ENCODE measurements around the gene TPTE. TPM values are rescaled to one million over a fixed set of nuclear protein-coding genes. Genes with fewer than 3 reads are reported as not detected.
"Not testable (repeated sequence)": the region's sequence is repeated elsewhere in the genome, so short reads cannot be mapped to it uniquely, and the experiment has no call there.

TPTE gene
- total and polyA plus RNA-seq, 2 donors (not counting 3 experiments of a cell fraction or from before 2014, with no cell fraction given) = not detected

GRCh38 chr21:10607074-10607473 is 85.7 kb downstream of the TPTE start:
- H3K9ac ChIP-seq (replicated peaks; ENCODE audit: extremely low read depth, insufficient read depth, low read length); H3K27ac ChIP-seq (ENCODE audit: insufficient read depth, low read depth, low read length); H3K9me1 ChIP-seq (replicated peaks; ENCODE audit: control insufficient read depth, extremely low read depth, insufficient read depth, low read length); H3K79me2 ChIP-seq (ENCODE audit: control insufficient read depth, insufficient read depth, low read length); H4K20me1 ChIP-seq (replicated peaks; ENCODE audit: control insufficient read depth, extremely low read depth, insufficient read depth, low read length); H3K4me2 ChIP-seq (ENCODE audit: insufficient read depth, low read length); H3K27me3 ChIP-seq (ENCODE audit: control insufficient read depth in 2 of 2, insufficient read depth in 2 of 2, low read length in 2 of 2); POLR2A ChIA-PET; H3K4me3 ChIP-seq (replicated peaks in 1 of 3; ENCODE audit: insufficient read depth in 1 of 3, low read depth in 1 of 3, low read length in 3 of 3); FAIRE-seq; BruUV-seq (replicated peaks); H2AFZ ChIP-seq (ENCODE audit: low read depth, low read length); H3K4me1 ChIP-seq (ENCODE audit: control insufficient read depth, extremely low read depth, insufficient read depth, low read length); intact Hi-C loops (cut with micrococcal nuclease); H3K36me3 ChIP-seq (ENCODE audit: control insufficient read depth in 2 of 2, extremely low read depth in 1 of 2, insufficient read depth in 2 of 2, low read length in 2 of 2); DNase-seq (ENCODE audit: low read depth, low spot score); CTCF ChIA-PET; dilution Hi-C loops (cut with MboI; ENCODE audit: extremely low pct_ligation_motif_present, low sequenced_read_pairs): not testable (repeated sequence)
- H3K9me3 ChIP-seq (replicated peaks; ENCODE audit: control insufficient read depth, insufficient read depth, low read length) = peaks cover 16% of the 10 kb centered on the region

- H3K9me1 ChIP-seq (replicated peaks; ENCODE audit: control insufficient read depth, extremely low read depth, insufficient read depth, low read length) = not testable (repeated sequence)
Observed at GRCh38 chr21:10614285-10614684, 92.9 kb downstream of the TPTE start.

GRCh38 chr21:10616061-10616460 is 94.7 kb downstream of the TPTE start:
- H2AFZ ChIP-seq (ENCODE audit: low read depth, low read length); H4K20me1 ChIP-seq (replicated peaks; ENCODE audit: control insufficient read depth, extremely low read depth, insufficient read depth, low read length); intact Hi-C loops (cut with micrococcal nuclease); H3K9me3 ChIP-seq (replicated peaks; ENCODE audit: control insufficient read depth, insufficient read depth, low read length); FAIRE-seq; DNase-seq (ENCODE audit: low read depth, low spot score); H3K27ac ChIP-seq (ENCODE audit: insufficient read depth, low read depth, low read length); H3K9ac ChIP-seq (replicated peaks; ENCODE audit: extremely low read depth, insufficient read depth, low read length); H3K9me1 ChIP-seq (replicated peaks; ENCODE audit: control insufficient read depth, extremely low read depth, insufficient read depth, low read length); H3K27me3 ChIP-seq (ENCODE audit: control insufficient read depth in 2 of 2, insufficient read depth in 2 of 2, low read length in 2 of 2); H3K4me1 ChIP-seq (ENCODE audit: control insufficient read depth, extremely low read depth, insufficient read depth, low read length); CTCF ChIA-PET; dilution Hi-C loops (cut with MboI; ENCODE audit: extremely low pct_ligation_motif_present, low sequenced_read_pairs); POLR2A ChIA-PET; BruUV-seq (replicated peaks); H3K79me2 ChIP-seq (ENCODE audit: control insufficient read depth, insufficient read depth, low read length); H3K4me3 ChIP-seq (replicated peaks in 1 of 3; ENCODE audit: insufficient read depth in 1 of 3, low read depth in 1 of 3, low read length in 3 of 3); H3K4me2 ChIP-seq (ENCODE audit: insufficient read depth, low read length); H3K36me3 ChIP-seq (ENCODE audit: control insufficient read depth in 2 of 2, extremely low read depth in 1 of 2, insufficient read depth in 2 of 2, low read length in 2 of 2): not testable (repeated sequence)

More at GRCh38 chr21:10614285-10614684, 92.9 kb downstream of the TPTE start:
- POLR2A ChIA-PET; H3K4me3 ChIP-seq (replicated peaks in 1 of 3; ENCODE audit: insufficient read depth in 1 of 3, low read depth in 1 of 3, low read length in 3 of 3); dilution Hi-C loops (cut with MboI; ENCODE audit: extremely low pct_ligation_motif_present, low sequenced_read_pairs); H4K20me1 ChIP-seq (replicated peaks; ENCODE audit: control insufficient read depth, extremely low read depth, insufficient read depth, low read length); H3K4me1 ChIP-seq (ENCODE audit: control insufficient read depth, extremely low read depth, insufficient read depth, low read length); H2AFZ ChIP-seq (ENCODE audit: low read depth, low read length); H3K27ac ChIP-seq (ENCODE audit: insufficient read depth, low read depth, low read length); H3K9ac ChIP-seq (replicated peaks; ENCODE audit: extremely low read depth, insufficient read depth, low read length); H3K27me3 ChIP-seq (ENCODE audit: control insufficient read depth in 2 of 2, insufficient read depth in 2 of 2, low read length in 2 of 2); intact Hi-C loops (cut with micrococcal nuclease); FAIRE-seq; H3K36me3 ChIP-seq (ENCODE audit: control insufficient read depth in 2 of 2, extremely low read depth in 1 of 2, insufficient read depth in 2 of 2, low read length in 2 of 2); H3K79me2 ChIP-seq (ENCODE audit: control insufficient read depth, insufficient read depth, low read length); CTCF ChIA-PET; DNase-seq (ENCODE audit: low read depth, low spot score); BruUV-seq (replicated peaks); H3K4me2 ChIP-seq (ENCODE audit: insufficient read depth, low read length): not testable (repeated sequence)
- peaks cover 12% of the 10 kb centered on the region for H3K9me3 ChIP-seq (replicated peaks; ENCODE audit: control insufficient read depth, insufficient read depth, low read length)

All from endothelial cell of umbilical vein (primary cell).